Anterior cingulate cortex (tissue), 58 donors: ENCODE data around the gene BRSK2.

Experiments
- DNase-seq, 58 donors: peaks; one replicate each; lab custom pipeline; 2025; lab: John Stamatoyannopoulos, UW

Gene BRSK2

DNA sequence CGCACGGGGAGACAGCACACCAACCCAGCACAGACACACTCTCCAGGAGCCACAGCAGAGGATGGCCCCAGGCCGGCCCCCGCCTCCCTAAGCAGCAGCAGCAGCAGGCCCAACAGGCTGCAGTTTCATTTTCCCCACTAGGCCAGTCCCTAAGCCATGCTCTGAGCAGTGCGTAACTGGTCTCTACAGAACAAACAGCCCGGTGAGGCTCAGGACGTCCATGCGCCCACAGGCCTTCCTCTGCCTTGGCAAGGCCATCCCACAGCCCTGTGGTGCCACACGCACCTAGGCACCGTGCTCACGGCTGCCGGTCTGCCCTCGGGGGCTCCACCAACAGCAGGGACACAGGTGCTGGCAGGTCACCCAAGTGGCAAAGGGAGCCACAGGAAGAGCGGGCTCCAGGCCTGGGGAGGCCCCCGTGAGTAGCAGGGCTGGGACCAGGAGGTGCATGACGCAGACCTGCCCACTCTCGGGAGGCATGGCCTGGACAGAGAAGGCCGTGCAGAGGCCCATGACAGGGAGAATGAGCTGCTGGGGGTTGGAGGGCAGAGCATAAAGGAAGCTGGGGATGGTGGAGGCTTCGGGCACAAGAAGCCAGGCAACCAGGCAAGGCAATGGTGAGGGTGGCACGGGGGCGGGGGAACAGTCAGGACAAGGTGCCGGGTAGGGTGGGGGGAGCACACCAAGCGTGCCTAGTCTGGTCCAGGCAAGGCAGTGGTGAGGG lies 98.3 kb downstream of the BRSK2 start:
- DNase-seq: no peak

DNA sequence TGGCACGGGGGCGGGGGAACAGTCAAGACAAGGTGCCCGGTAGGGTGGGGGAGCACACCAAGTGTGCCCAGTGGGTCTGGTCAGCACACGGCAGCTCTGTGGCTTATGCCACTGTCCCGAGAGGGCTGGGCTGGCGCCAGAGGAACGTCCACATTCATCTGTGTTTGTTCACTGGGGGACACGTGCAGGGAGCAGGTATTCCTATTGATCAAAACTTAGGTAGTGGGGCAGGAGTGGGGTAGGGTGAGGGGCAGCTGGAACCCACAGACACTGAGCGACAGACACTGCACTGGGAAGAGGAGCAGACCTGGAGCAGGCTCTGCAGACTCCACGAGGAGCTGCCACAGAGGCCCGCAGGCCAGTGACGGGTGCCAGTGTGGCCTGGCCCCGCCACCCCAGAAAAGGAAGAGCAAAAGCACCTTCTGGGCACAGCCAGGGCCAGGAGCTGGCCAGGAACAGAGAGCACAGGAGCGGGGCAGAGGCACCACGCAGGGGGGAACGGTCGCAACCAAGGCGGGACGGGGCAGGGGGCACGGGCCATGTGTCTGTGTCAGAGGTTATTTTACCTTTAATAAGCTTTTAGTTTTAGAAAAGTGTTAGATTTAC lies 98.9 kb downstream of the BRSK2 start:
- no peak for DNase-seq

DNA sequence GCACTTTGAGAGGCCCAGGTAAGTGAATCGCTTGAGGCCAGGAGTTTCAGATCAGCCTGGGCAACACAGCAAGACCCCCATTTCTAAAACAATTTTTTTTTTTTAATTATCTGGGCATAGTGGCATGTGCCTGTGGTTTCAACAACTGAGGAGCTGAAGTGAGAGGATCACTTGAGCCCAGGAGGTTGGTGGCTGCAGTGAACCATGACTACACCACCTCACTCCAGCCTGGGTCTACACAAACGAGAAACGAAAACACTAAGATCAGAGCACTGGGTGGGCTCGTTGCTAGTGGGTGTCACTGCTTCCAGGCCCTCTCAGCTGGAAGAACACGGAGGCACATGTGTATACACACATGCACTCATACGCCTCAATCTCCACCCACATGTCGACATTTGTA lies 100.9 kb downstream of the BRSK2 start:
- DNase-seq: no peak

DNA sequence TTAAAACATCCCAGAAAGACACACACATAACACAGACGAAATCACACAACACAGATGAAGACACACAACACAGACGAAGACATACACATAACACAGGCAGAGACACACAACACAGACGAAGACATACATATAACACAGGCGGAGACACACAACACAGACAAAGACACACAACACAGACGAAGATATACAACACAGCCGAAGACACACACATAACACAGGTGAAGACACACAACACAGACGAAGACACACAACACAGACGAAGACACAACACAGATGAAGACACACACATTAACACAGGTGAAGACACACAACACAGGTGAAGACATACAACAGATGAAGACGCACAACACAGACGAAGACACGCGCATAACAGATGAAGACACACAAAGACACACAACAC lies 101.6 kb downstream of the BRSK2 start:
- DNase-seq: no peak

DNA sequence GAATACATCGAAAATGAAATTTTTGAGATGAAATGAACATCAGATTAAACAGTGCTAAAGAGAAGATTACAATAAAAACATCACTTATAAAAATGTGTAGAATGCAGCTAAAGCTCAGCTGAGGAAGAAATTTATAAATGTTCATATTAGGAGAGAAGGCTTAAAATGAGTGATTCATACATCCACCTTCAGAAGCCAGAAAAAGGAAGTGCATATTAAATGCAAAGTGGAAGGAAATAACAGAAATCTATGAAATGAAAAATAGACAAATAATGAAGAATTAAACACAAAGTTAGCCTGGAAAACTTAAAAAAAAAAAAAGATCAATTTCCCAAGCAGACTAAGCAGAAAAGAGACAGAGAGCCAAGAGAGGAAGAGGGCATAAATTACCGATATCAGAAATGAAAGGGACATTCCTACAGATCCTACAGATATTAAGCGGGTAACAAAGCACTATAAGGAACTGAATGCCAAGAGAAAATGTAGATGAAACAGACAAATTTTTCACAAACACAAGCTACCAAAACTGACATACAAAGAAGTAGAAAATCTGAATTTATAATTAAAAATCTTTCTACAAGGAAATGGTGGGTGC lies 104.0 kb downstream of the BRSK2 start:
- DNase-seq: no peak

DNA sequence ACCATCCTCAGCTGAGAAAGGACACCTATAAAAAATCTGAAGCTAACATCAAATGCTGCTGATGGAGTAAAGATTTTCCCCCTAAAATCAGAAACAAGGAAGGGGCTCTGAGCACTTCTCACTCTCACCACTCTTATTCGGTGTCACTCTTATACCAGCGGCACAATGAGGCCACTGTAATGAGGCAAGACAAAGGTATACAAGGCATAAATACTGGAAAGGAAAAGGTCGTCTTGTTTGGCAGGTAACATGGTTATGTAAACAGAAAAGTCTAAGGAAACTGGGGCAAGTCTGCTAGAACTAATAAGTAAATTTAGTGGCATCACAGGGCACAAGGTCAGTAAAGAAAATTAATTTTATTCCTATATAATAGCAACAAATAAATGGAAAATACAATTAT lies 104.9 kb downstream of the BRSK2 start:
- no peak for DNase-seq

DNA sequence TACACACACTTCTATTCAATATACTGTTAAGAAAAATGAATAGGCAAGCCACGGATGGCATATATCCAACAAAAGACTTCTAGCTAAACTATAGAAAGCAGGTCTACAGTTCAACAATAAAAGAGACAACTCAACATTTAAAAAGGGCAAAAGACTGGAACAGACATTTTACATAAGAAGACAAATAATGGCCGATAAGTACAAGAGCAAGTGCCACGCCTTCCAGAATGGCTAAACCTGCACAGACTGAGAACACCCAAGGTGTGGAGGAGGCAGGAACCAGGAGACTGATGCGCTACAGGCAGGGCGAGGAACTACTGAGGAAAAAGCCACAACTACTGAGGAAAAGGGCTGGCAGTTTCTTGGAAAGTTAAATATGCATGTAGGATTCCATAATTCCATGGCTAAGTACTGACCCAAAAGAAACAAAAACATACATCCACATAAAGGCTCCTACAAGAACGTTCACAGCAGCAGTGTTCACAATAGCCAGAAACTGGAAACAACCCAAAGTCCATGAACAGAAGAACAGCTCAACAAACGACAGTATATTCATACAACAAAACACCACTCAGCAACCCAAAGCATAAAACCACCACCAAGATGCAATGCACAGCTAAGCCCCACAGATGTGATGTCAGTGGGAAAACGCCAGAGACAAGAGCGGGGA lies 106.5 kb downstream of the BRSK2 start:
- no peak for DNase-seq

DNA sequence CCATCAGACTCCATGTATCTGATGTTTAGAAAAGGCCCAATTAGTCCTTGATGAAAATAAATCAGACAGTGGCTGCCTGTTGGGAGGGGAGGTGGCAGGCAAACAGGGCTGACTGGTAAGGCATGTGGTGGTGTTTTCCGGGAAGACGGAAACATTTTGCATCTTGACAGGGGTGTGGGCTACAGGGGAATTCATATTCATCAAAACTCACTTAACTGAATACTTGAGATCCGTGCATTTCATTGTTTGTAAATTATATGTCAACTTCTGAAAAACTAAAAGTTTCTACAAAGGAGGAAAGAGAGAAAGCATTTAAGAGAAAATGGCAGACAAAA lies 107.0 kb downstream of the BRSK2 start:
- DNase-seq: no peak

DNA sequence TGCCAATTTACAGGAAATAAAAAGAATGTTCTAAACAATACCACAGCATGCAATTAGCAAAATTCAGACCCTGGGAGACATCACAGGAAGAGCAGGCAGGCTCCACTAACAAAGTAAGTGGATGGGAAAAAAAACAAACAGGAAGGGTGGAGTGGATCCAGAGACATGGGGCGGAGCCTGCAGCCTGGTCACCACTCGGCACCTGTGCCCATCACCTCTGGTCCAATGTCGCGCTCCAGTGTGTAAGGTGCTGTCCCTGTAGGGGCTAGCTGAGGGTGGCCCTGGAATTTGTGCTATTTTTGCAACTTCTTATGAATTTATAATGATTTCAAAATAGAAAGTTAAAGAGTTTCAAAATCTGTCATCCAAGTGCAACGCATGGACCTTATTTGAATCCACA lies 107.9 kb downstream of the BRSK2 start:
- no peak for DNase-seq

DNA sequence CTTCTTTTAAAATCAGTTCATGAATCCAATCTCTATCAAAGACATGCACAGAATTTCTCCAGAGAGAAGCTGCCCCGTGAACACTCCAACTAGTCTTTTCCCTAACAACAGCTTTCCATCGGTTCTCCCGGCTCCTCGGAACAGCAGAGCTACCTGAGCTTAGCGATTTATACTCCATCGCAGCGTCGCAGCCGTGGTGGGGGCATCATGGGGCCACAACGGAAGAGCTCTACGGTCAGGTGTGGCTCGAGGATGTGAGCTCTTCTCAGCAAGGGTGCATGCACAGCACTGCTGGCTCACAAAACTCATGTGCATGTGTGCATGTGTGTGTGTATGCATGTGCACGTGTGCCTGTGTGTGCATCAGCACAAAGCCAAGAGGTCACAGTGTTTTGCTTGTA lies 108.5 kb downstream of the BRSK2 start:
- no peak for DNase-seq

DNA sequence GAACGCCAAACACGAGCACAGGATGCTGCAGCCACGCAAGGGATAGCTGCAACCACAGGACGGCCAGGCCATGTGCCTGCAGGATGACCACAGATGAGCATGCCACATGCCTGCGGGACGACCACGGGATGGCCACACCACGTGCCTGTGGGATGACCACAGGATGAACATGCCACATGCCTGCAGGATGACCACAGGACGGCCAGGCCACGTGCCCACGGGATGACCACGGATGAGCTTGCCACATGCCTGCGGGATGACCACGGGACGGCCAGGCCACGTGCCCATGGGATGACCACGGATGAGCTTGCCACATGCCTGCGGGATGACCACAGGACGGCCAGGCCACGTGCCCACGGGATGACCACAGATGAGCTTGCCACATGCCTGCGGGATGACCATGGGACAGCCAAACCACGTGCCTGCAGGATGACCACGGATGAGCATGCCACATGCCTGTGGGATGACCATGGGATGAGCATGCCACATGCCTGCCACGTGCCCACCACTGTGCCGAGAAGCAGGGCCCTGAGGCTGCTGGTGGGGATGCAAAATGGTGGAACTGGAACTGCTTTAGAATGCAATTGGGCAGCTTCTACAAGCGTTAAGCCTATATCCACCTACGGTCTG lies 109.6 kb downstream of the BRSK2 start:
- no peak for DNase-seq

DNA sequence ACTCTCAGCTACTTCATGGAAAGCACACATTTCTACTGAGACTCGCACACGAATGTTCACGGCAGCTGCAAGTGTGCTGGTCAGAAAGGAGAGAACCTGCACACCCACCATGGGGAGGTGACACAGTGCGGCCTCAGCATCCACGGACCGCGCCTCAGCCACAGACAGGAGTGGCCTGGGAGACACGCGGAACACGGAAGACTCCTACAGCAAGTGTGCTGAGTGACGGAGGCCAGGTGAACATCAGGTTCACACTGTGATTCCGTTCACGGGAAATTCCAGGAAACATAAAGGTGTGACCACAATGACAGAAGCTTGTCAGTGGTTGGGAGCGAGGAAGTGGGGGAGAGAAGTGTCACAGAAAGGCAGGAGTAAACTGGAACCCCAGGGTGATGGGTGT lies 110.2 kb downstream of the BRSK2 start:
- no peak for DNase-seq

DNA sequence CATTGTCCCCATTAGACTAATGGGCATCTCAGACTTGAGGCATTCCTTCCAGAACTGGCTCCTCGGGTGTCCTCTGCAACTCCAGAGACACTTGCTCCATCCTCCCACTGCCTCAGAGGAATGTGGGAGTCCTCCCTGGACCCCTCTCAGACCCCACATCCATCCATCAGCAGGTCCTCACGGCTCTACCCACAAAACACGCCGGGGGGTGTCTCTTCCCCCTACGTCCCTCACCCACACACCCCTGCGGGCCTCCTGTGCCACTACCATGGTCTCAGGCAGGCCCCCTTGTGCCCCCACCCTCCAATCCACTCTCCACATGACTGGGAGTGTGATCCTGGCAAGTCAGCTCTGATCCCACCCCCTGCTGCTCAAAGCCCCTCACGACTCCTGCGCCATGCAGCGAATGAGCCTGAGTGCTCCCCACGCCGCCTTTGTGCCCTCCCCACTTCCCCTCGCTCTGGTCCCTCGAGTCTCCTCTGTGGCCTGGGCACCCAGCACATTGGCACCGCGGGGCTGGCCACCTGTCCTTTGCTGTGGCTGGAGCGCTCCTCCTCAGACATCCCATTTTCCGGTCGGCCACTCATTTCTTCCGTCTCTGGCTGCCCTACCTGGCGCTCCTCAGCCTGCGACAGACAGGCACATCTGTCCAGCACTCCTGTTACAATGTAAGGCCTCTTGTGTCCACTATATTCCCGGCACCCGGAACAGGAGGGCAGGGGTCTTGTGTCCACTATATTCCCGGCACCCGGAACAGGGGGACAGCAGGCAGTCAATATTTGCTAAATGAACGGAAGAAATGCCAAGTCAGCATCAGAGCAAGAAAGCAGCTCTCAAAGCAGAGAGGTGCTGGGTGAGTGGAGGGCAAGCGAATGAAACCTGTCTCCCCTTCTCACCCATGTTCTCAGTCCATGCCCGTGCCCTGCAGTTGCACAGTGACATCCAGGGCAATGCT lies 111.0 kb downstream of the BRSK2 start:
- DNase-seq: no peak

DNA sequence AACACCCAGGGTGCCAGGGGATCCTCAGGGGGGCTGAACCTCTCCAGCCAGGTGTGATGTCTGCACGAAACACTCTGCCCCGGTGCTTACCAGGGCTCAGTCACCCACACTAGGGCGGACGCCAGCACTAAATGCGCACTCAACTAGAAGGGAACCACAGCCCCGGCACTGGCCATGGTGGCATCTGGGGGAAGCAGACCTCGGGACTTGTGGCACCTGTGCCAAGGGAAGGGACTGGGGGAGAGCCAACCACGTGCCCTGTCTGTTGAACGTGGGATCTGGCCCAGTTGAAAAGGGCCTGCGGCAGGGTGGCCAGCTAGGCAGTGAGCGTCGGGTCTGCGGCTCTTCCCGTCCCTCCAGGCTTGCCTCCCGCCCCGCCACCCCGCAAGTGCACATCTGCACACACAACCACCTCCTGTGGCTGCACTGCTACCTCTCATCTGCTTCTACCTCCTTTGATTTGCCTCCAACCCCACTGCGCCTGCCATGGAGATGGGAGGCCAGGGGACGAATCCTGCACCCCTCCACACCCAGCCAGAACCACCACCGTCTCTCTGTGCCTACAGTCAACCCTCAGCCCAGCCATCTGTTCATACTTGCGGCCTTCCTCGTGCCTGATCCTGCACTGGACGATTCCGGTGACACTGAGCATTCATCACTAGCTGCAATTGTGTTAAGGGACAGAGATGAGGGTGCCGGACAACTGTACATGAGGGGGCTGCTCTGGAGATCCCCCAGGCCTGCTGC lies 111.9 kb downstream of the BRSK2 start:
- peak in 4 of 58 donors; percentile 23 to 29 (median 28) for DNase-seq

DNA sequence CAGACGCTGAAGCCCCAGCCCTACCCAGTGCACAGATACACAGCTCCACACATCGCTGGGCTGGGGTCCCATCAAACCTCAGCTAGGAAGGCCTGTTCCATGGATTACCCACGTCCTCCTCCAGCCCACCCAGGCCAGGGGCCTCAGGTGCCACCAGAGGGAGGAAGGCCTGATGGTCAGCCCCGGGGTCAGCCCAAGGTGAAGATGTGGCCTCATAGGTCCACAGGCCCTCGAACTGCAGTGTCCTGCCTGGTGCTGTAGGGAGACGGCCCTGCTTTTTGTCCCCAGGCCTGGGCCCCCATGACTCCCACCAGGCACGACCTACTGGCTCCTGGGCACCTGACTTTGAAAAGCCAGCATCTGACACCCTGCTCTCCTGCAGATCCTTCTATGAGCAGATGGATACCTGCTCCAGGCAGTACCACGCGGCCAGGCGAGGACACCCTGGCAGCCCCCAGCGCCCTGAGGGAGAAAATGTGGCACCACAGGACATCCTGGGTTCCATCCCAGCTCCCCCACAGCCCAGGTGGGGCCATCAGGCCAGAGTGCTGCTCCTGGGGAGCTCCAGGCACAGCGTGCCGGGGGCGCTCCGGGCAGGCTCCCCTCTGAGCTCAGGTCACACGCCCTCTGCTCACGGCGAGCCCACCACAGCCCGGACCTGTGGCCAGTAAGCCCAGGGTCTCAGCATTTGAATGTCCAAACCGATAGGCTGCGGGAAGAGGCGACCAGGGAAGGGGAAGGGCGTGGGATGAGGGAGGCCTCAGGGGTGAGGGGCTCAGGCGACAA lies 112.6 kb downstream of the BRSK2 start:
- DNase-seq: no peak

DNA sequence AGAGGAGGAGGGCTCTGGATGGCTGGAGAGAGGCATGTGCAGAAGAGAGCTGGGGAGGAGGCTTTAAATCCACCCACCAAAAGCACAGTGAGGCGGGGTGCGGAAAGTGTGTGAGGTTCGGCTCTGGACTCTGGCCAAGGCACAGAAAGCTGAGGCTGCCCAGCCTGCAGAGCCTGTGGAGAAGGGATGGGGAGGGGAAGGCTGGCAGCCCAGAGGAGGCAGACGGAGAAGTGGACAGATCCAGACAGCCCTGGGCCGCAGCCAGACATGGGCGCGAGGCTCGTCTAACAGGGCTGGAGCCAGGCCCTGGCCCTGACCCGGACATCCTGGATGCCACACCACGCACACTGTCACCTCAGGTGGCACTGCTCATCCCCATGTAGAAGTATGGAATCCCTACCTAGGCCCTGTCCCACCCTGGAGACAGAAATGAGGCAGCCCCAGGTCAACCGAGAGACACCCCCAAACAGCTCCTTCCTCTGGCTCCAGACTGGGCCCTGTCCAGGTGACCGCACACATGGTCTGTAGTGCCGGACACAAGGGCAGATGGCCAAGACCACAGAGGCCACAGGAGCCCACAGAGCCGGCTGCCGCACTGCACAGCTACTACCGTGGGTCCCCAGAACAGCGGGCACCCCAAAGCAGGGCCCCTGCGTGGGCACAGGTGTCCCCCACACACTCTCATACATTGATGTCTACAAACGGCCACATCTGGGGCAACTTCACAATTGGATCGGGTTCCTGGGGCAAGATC lies 113.4 kb downstream of the BRSK2 start:
- DNase-seq: peak in 51 of 58 donors; percentile 28 to 89 (median 64)

DNA sequence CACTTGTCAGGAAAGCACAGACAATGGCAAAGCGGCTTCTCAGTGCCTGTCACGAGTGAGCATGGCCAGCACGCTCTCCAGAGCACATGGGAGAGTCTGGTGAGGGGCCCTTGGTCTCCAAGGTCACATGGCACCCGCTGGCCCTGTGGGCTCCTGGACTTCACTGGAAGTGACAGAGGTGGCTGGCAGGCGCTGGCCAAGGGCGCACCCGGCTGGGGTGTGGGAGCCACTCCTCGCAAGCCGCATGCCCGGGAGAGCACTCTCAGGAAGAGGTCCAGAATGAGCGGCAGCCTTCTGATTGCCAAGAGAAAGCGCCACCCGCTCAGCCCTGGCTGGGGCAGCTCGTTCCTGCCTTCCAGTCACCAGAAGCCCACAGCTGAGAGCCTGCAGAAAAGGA lies 114.0 kb downstream of the BRSK2 start:
- DNase-seq: peak in 37 of 58 donors; percentile 14 to 63 (median 45)

DNA sequence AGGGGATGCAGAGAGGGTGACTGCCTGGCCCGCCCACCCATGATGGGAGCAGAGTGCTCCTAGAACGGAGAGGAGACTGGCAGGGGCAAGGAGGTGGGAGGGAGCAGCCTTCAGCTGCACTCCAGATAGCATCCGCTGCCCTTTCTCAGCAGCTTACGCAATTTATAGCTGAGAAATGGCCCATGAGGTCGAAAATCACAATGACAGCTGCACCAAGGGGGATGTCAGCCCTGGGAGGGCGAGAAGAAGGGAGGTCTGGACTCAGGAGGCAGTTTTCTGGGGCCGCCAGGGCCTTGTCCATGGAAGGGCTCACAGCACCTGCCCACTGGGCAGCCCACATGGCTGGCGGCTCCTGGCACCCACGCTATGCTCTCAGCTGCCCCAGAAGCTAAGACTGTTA lies 114.4 kb downstream of the BRSK2 start:
- no peak for DNase-seq
